GF-D8 (cell line): ENCODE measurements around the gene SMNDC1.
A peak's percentile ranks its signal among the peaks of the same experiment; 100 is the strongest.
"Not testable (repeated sequence)": the region's sequence is repeated elsewhere in the genome, so short reads cannot be mapped to it uniquely, and the experiment has no call there.

ENCODE experiments used
- DNase-seq: peaks from one replicate; lab custom pipeline; 2025; lab: John Stamatoyannopoulos, UW

The SMNDC1 gene

DNA sequence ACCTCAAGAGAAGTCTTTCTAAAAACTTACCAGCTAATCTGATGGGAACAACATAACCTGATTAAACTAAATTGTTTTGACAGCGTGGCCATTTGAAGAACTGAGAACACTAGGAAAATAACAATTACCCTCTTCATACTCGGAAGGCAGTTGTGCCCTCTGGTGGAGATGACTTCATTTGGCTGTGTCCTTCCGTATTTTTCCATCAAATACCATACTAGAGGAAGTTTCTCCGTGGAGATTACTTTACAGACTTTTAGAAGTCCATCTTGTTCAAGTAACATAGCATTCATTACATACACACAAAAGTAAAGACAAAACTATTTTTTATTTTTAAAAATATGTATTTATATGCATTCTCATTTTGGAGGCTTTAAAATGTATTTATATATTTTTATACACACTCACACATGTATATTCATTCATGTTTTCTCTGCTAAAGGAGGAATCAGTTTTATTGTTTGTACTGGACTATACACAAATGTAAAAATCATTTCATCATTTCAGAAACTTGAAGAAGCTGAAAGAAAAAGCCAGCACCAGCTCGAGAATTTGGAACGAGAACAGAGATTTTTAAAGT, 25.2 kb downstream of the SMNDC1 start:
- peak; percentile 39 for DNase-seq

DNA sequence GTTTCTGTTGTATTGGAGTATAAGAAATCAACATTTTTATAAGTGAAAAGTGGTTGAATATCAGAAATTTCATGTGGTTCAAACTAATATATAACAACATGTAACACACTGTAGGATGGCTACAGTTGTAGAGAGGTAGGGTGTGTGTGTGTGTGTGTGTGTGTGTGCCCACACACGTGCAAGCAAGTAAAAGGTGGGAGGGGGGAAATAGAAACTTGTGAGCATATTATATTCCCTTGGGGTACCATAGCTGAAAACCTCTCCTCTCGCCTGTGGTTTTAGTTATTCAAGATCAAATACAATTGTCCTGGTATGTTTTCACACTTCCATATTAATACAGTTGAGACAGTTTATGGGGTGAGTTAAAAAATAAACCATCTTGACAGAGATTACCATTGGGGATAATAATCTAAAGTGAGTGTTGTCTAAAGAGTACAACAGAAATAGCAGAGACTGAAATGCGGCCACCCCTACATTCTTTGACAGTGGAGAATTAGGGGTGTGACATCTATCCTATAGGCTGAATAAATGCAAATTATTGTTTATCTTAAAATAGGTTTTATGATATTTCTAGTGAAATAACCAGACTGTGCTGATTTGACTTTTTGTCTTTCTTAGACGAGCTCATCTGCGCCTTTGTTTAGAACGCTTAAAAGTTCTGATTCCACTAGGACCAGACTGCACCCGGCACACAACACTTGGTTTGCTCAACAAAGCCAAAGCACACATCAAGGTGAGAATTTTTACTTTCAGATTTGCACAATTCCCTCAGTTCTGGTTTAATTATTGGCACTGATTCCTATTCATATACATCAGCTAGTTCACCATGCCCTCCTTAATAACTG, 25.9 kb downstream of the SMNDC1 start:
- DNase-seq: no peak

DNA sequence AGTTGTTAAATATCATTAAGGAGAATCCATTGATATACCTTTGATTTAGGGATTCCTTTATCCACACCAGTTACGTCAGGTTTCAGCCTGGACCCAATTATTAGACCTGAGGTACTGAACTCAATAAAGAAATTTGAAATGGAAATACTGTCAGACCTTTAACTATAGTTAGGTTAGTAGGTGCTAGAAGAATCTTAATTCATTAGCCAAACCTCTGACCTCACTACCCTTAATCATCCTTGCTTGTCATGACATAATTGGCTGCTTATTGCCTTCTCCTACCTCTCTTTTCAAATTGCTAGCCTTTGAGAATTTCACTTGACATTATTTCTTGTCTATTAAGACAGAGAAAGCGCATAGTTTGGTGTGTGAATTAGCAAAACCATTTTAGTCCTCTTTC, 27.1 kb downstream of the SMNDC1 start:
- DNase-seq: no peak

DNA sequence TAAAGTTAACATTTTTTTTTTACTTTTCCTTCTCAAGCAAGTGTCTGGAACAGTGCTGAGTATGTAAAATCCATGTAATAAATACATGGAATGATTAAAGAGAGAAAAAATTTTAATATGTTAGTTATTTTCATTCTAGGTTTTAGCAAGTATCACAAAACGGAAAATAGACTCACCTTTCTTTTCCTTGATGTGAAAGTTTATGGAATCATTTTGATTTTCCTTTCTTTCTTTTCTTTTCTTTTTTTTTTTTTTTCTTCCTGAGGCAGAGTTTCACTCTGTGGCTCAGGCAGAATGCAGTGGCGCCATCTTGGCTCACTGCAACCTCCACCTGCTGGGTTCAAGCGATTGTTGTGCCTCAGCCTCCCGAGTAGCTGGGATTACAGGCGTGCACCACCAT, 28.1 kb downstream of the SMNDC1 start:
- no peak for DNase-seq

DNA sequence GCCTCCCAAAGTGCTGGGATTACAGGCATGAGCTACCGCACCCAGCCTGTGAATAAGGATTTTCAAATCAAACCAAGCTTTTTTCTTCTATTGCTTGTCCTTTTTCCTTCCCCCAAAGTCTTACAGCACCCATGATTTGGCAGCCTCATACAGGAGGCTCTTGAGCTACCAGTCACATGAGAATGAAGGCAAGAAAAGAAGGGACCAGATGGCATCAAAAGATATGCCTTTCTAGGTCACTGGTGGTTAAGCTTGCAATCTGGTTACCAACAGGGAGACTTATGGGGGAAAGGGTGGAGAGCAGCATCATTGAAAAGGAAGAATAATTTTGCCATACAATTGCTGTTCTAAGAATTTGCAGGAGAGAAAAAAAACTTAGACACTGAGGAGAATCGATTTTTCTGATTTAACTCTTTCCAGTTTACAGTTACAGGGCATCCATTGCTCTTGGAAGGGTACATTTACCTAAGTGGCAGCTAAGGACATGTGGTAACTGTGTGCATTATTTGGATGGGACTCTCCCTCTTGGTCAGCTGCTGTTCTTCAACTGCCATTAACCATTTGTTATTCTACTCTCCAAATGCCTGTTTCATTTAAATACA, 29.5 kb downstream of the SMNDC1 start:
- peak; percentile 65 for DNase-seq

DNA sequence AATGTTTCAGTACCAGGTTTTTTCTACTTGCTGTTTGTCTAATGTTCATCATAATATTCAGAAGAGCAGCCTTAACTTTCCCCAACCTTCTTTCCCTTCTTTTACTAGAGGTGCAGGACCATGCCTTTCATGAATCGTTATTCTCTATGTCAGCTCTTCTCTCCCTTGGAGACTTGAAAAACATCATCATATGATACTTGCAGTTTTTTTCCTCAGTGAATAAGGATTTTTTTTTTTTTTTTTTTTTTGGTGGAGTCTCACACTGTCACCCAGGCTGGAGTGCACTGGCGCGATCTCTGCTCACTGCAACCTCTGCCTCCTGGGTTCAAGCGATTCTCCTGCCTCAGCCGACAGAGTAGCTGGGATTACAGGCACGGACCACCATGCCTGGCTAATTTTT, 30.1 kb downstream of the SMNDC1 start:
- DNase-seq: no peak

DNA sequence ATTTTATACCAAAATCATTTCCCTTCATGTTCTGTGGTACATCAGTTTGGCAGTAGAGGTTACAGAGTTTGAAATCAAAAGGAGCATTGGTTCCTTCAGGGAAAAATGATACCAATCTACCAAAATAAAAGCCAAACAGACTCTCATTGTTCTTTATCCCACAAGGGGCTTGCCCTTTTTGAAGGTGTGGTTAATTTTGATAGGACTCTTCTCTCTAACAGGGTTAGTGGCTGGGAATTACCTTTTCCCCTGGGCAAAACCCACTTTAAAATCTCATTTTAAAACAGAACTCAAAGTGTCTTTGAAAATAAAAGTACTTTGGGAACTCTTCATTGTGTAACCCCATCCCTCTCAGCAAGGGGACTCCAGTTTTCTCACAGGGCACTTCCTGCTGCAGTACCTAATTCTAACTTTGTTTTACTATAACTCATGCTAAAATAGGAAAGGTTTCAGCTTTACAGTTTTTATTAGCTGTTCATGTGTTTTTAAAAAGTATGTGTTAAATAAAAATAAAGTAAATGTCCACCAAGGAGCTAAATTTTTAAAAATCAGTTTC, 30.6 kb downstream of the SMNDC1 start:
- no peak for DNase-seq

DNA sequence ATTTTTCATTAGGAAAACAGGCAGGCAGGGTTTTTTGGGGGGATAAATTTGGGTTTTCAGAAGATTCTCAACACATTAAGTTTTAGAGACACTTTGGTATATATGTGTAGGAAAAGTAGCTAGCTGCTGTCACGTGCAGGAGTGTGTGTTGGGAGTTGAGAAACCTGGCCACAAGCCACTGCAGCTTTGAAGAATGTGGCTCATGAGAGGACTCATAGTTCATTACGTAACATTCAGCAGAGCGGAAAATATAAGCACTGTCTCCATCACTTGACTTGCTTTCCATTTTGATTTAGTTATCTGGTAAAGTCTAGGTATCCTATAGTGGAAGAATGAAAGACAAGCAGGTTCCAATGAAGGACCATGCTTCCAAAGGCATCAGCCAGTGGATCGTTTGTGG, 31.2 kb downstream of the SMNDC1 start:
- peak; percentile 96 for DNase-seq

DNA sequence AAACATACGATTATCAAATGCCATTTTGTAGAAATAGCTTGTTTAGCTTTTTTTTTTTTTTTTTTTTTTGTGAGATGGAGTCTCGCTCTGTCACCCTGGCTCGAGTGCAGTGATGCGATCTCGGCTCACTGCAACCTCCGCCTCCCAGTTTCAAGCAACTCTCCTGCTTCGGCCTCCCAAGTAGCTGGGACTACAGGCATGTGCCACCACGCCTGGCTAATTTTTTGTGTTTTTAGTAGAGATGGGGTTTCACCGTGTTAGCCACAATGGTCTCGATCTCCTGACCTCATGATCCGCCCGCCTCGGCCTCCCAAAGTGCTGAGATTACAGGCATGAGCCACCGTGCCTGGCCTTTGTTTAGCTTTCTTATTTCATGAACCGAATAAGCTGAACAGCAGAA, 31.7 kb downstream of the SMNDC1 start:
- DNase-seq: not testable (repeated sequence)

DNA sequence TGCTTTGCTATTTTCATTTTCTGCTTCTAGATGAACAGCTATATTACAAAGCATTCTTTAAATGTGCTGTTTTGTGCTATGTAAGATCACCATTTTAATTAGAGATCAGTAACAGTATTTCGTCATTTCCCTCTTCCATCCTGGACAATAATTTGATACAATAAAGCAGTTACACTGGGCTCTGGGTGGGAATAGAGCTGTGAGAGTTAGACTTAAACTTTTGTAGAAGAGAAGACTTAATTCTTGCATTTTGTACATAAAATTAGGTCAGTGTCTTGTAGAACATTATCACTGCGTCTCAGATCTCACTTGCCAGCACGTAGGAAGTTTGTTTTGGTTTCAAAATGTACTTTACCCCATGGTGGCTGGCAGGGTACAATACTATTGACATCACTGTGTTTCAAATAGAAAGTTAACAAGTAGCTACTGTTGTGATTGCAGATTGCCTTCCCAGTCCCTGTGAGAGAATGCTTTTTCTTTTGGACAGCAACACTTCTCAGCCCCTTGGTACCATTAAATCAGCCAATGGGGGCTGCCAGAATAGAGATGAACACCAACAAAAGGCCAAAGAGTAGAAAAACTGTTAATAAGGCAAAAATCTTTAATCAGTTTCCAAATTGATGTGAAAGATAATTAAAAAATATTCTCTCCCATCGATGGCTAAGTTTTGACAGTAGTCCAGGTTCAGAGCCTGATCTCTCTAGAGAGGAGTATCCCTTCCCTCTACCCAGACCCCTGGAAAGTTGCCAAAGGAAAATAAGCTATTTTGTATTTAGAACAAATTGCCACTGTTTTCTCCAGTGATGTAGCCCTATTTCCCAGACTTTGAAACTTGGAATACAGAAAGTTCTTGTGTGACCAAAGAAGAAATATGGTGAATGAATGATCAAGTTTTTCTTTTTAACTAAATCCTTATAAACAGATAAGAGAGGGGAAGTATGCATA, 35.1 kb downstream of the SMNDC1 start:
- no peak for DNase-seq

DNA sequence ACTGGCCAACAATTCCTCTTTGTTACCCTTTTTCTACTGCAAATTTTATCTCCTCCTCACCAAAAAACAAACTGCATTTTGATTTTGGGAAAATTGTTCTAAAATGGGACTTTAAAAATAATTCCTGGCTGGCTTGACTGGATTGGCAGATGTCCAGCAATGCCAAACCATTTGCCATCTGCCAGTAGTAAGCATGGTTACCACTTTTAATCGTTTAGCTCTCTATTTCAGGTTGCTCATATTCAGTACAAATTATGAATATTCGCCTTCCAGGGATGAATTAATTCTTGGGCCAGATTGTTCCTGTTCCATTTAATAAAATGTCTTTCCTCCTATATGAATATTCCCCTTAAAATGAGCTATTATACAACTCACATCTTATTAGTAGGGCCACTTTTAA, 35.7 kb downstream of the SMNDC1 start:
- no peak for DNase-seq

DNA sequence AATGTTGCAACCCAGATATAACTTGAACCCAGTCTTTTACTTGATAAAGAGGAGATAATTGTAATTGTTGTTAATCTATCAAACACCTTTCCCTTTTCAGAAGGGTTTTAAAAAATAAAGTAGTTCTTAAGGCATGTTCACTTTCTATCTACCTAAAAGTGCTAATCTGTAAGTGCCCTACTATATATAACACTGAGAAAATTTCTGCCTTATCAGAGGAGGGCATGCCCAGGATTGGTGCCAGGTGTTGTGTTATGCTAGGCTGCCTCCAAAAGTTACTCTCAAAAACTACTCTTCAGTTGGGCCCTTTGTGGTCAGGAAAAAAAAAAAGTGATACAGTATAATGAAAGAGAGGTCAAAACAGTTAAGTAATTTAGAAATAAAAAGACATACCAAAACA, 36.3 kb downstream of the SMNDC1 start:
- peak; percentile 12 for DNase-seq

DNA sequence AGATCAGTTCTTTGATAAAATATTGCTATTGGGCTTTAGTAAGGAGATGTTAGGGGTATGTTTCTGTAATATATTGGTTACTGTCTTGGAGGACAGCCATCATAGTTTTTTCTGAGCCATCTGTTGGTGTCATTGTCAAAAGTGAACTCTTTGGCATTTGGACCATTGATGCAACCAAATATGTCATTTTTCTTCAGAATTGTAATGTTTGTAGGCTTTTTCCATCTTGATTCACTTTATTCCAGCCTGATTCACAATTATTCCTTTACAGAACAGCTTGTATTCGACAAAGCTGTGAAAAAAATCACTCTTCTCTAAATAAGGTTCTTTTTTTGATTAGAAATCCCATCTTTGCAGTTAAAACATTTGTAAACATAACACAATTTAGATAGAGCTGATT, 37.4 kb downstream of the SMNDC1 start:
- DNase-seq: no peak

DNA sequence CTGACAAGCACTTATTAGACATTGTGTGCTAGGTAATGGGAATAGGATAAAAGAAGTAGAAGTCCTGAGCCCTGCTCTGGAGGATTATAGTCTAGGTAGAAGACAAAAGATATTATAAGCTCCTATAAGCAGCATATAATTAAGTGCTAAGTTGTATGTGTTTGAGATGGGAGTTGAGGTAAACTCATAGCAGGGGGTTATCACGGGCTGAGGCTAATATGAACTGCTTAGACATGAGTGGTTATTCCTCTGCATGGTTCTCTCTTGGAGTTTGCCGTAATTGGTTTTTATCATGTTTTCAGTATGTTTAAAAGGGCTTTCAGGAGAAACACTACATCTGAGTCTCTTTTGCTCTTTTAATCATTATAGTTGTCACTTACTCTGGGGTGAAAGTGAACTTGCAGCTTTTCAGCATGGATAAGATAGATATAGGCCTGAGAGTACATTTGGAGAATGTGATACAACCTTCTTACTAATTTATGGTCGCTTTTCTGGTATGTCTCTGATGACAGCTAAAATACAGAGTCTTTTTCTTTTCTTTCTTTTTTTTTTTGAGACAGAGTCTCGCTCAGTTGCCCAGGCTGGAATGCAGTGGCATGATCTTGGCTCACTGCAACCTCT, 39.0 kb downstream of the SMNDC1 start:
- no peak for DNase-seq

DNA sequence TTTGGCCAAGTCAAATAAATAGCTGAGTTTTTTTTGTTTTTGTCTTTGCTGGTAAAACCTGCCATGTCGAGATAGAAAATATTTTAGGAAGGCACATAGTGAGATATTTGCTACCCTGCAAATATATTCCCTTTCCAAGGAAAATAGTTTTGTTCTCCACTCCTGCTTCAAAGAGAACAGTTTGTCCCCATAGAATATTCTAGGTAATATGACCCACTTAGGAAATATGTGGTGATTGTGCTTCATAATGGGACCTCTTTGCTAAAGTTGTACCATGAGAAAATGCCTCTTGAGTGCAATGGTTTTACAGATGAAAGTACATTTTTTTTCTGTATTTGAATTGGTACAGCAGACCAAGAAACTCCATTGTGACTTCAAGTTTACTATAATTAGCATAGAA, 41.6 kb downstream of the SMNDC1 start:
- no peak for DNase-seq

DNA sequence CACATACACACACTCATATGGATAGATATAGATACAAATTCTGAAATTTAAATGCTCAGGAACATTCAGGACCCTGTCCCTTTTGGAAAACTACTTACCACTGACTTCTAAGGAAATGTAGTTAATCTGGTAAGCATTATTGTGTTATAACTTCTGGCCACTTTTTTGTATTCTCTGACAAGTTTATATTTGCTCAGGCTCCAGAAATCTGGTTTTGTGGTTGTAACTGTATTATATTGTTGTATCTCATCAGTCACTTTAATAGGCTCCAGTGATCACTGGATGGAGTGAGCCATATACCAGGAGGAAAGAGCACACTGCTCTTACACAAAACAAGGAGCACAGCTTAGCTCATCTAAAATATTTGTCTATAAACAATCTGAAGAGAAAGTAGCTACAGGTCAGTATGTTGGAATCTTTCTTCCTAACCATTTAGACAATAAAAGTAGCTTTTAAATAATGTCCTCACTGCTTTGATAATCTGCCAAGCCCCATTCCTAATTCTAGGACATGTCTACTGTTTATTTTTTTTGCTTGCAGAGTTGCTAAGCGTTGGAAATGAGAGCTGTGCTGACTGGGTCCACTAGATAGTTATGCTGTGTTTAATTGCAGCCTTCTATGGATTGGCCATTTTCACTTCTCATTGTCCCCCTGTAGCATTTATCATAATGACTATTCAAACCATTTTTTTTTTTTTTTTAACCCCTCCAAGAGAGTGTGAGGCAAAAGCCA, 43.8 kb downstream of the SMNDC1 start:
- DNase-seq: no peak

DNA sequence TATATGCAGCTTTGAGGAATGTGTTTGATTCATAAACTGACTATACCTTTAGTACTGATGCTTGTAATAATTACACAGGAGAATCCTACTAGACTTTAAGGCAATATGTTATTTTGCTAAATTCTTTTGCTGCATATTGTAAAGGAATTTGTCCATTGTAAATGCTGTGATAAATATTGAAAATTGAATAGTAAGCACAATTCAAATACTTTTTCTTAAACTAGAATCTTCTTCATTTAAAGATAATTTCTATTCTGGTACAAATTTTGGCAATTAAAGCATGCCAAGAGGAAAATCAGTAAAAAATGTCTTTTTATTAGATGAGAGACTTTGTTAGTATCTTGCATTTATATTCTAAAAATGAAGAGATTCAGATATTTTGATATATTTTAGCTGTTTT, 45.4 kb downstream of the SMNDC1 start:
- DNase-seq: no peak

DNA sequence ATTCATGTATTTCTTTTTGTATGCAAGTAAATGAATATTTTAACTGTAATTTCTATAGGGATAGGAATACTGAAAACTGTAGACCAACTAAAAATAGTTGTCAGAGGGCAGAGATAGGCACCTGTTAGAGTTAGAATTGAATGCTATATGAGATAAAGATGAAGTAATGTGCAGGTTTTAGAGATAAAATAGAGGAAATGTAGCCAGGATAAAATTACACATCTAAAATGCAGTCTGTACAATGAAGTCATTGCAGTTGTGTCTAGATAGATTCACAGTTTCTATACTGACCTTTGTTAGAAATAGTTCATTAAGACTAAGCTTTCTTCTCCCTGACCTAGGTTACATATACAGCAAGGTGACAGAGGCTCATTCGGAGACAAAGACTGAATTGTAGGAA, 46.2 kb downstream of the SMNDC1 start:
- no peak for DNase-seq

DNA sequence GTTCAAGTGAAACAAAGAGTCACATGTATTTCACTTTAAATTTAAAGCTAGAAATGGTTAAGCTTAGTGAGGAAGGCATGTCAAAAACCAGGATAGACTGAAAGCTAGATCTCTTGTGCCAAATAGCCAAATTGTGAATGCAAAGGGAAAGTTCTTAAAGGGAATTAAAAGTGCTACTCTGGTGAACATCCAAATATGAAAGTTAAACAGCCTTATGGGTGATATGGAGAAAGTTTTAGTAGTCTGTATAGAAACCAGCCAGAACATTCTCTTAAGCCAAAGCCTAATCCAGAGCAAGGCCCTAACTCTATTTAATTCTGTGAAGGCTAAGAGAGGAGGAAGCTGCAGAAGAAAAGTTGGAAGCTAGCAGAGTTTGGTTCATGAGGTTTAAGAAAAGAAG, 50.3 kb downstream of the SMNDC1 start:
- no peak for DNase-seq

DNA sequence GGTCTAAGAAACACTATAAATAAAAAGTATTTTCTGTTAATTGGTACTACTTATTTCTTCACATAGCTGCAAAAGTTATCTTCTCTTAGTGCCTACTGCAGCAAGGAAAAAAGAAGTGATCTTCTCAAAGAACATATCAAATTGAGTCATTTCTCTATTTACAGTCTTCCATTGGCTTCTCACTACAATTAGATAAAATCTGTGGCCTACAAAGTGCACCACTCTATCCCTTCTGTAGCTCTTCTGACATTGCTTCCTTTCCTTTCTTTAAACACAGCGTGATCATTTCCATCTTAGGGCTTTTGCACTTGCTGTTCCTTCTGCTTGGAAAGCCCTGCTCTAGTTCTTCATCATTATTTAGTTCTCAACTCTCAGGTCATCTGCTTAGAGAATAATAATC, 52.6 kb downstream of the SMNDC1 start:
- DNase-seq: no peak

DNA sequence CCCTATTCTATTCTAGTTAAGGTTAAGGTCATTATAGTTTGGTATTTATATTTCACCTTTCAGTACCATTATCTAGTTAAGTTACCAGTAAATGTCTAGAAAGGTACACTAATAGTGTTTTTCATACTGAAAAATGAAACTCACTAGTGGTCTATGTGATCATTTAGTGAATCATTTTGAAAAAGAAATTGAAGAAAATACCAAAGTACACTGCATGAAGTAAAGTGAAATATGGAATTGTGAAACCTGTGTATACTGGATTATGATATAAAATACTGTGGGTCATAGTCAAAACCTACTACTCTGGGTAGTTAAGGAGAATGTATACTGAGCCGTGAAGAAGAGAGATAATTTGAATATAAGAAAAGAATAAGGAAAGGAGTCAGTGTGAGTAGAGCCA, 53.3 kb downstream of the SMNDC1 start:
- not testable (repeated sequence) for DNase-seq
